Skeletal muscle satellite cell (primary cell): Measurements from ENCODE around the gene GGA2.

Experiments used
- H3K27me3 ChIP-seq: 2 replicates; pipeline ENCODE4 v1.7.0; 2013; ENCODE audit warnings: low read length; ENCODE audit not compliant: control insufficient read depth, insufficient read depth
- H3K36me3 ChIP-seq: 2 replicates; pipeline ENCODE4 v1.7.0; 2013; ENCODE audit warnings: mild to moderate bottlenecking, control low read depth, low read length; ENCODE audit not compliant: insufficient read depth
- H3K4me1 ChIP-seq: 2 replicates; pipeline ENCODE4 v1.7.0; 2013; ENCODE audit warnings: low read length; ENCODE audit not compliant: control insufficient read depth, insufficient read depth
- H3K4me2 ChIP-seq: 2 replicates; pipeline ENCODE4 v1.7.0; 2013; ENCODE audit warnings: mild to moderate bottlenecking, low read length
- H3K4me3 ChIP-seq: 2 replicates; pipeline ENCODE4 v1.7.0; 2013; ENCODE audit warnings: low read length
- H3K9ac ChIP-seq: 2 replicates; pipeline ENCODE4 v1.7.0; 2013; ENCODE audit warnings: mild to moderate bottlenecking, low read depth, low read length, moderate library complexity
- H3K9me3 ChIP-seq: replicated peaks from 2 replicates; pipeline ENCODE4 v1.7.0; 2013; ENCODE audit warnings: mild to moderate bottlenecking, control low read depth, low read length

Gene GGA2

GRCh38 chr16:23509441-23509754 is 896 bp downstream of the GGA2 start:
- Histone ChIP-seq H3K36me3 (peaks cover under 1% of the 10 kb centered on the region), H3K9me3 (no peaks in the 10 kb centered on the region), H3K4me1 (peaks cover 30% of the 10 kb centered on the region), H3K4me2 (peak overlapping the region; percentile 91), H3K4me3 (peak overlapping the region; percentile 87), H3K27me3 (no peaks in the 10 kb centered on the region), H3K9ac (peak overlapping the region; percentile 81)

GRCh38 chr16:23508589-23509440 is 1.5 kb downstream of the GGA2 start:
- no peaks in the 10 kb centered on the region for H3K9me3 ChIP-seq
- H3K4me3 ChIP-seq = peak overlapping the region; percentile 87
- peaks cover 36% of the 10 kb centered on the region for H3K4me1 ChIP-seq
- H3K36me3 ChIP-seq = no peaks in the 10 kb centered on the region
- peak overlapping the region; percentile 81 for H3K9ac ChIP-seq
- H3K27me3 ChIP-seq = no peaks in the 10 kb centered on the region
- peak overlapping the region; percentile 91 for H3K4me2 ChIP-seq

GRCh38 chr16:23506606-23506994 is 3.7 kb downstream of the GGA2 start:
- Histone ChIP-seq H3K9me3 (no peaks in the 10 kb centered on the region), H3K27me3 (no peaks in the 10 kb centered on the region), H3K4me3 (no peak overlapping the region), H3K4me2 (no peak overlapping the region), H3K36me3 (no peaks in the 10 kb centered on the region), H3K9ac (no peak overlapping the region), H3K4me1 (peaks cover 39% of the 10 kb centered on the region)

- peaks cover 39% of the 10 kb centered on the region for H3K4me1 ChIP-seq
- H3K4me2 ChIP-seq = no peak overlapping the region
- no peak overlapping the region for H3K9ac ChIP-seq
- no peaks in the 10 kb centered on the region for H3K27me3 ChIP-seq
- H3K36me3 ChIP-seq = no peaks in the 10 kb centered on the region
- no peaks in the 10 kb centered on the region for H3K9me3 ChIP-seq
- no peak overlapping the region for H3K4me3 ChIP-seq
These were observed 4.4 kb downstream of the GGA2 start for GRCh38 chr16:23505671-23506605.

- H3K4me1 ChIP-seq = peaks cover 39% of the 10 kb centered on the region
- no peaks in the 10 kb centered on the region for H3K27me3 ChIP-seq
- H3K4me2 ChIP-seq = peak overlapping the region; percentile 58
- peak overlapping the region; percentile 33 for H3K4me3 ChIP-seq
- no peak overlapping the region for H3K9ac ChIP-seq
- H3K36me3 ChIP-seq = no peaks in the 10 kb centered on the region
- H3K9me3 ChIP-seq = no peaks in the 10 kb centered on the region
These were observed 5.1 kb downstream of the GGA2 start for GRCh38 chr16:23505180-23505665.

- Histone ChIP-seq H3K27me3 (no peaks in the 10 kb centered on the region), H3K4me2 (peak overlapping the region; percentile 67), H3K4me1 (peaks cover 39% of the 10 kb centered on the region), H3K9me3 (no peaks in the 10 kb centered on the region), H3K9ac (peak overlapping the region; percentile 41), H3K36me3 (no peaks in the 10 kb centered on the region), H3K4me3 (peak overlapping the region; percentile 33)
These were observed 5.7 kb downstream of the GGA2 start for GRCh38 chr16:23504453-23505179.

- H3K27me3 ChIP-seq = no peaks in the 10 kb centered on the region
- H3K4me3 ChIP-seq = peak overlapping the region; percentile 16
- H3K9ac ChIP-seq = peak overlapping the region; percentile 41
- peaks cover 35% of the 10 kb centered on the region for H3K4me1 ChIP-seq
- H3K36me3 ChIP-seq = no peaks in the 10 kb centered on the region
- no peaks in the 10 kb centered on the region for H3K9me3 ChIP-seq
- peak overlapping the region; percentile 67 for H3K4me2 ChIP-seq
These were observed 6.2 kb downstream of the GGA2 start for GRCh38 chr16:23504076-23504452.

- Histone ChIP-seq H3K4me2 (no peak overlapping the region), H3K4me1 (peaks cover 29% of the 10 kb centered on the region), H3K4me3 (no peak overlapping the region), H3K27me3 (no peaks in the 10 kb centered on the region), H3K36me3 (no peaks in the 10 kb centered on the region), H3K9me3 (no peaks in the 10 kb centered on the region), H3K9ac (no peak overlapping the region)
These were observed 7.8 kb downstream of the GGA2 start for GRCh38 chr16:23502466-23502865.

GRCh38 chr16:23501291-23501690 is 9.0 kb downstream of the GGA2 start:
- H3K4me3 ChIP-seq = no peak overlapping the region
- H3K4me2 ChIP-seq = no peak overlapping the region
- H3K4me1 ChIP-seq = peaks cover 33% of the 10 kb centered on the region
- no peaks in the 10 kb centered on the region for H3K36me3 ChIP-seq
- H3K27me3 ChIP-seq = no peaks in the 10 kb centered on the region
- no peaks in the 10 kb centered on the region for H3K9me3 ChIP-seq
- H3K9ac ChIP-seq = no peak overlapping the region

GRCh38 chr16:23500862-23501225 is 9.4 kb downstream of the GGA2 start:
- no peak overlapping the region for H3K9ac ChIP-seq

GRCh38 chr16:23500212-23500861 is 10.0 kb downstream of the GGA2 start:
- Histone ChIP-seq H3K4me2 (no peak overlapping the region), H3K36me3 (peaks cover 2% of the 10 kb centered on the region), H3K9ac (no peak overlapping the region), H3K4me3 (no peak overlapping the region), H3K4me1 (peaks cover 23% of the 10 kb centered on the region), H3K9me3 (no peaks in the 10 kb centered on the region), H3K27me3 (no peaks in the 10 kb centered on the region)

More at GRCh38 chr16:23500862-23501225, 9.4 kb downstream of the GGA2 start:
- H3K4me3 ChIP-seq = no peak overlapping the region
- peaks cover 28% of the 10 kb centered on the region for H3K4me1 ChIP-seq
- no peaks in the 10 kb centered on the region for H3K9me3 ChIP-seq
- H3K36me3 ChIP-seq = no peaks in the 10 kb centered on the region
- no peak overlapping the region for H3K4me2 ChIP-seq
- H3K27me3 ChIP-seq = no peaks in the 10 kb centered on the region
